NT2/D1 (cell line): ENCODE data around the gene PWWP2B.
"Not testable (repeated sequence)": the region's sequence is repeated elsewhere in the genome, so short reads cannot be mapped to it uniquely, and the experiment has no call there.

Experiments used
- DNase-seq: peaks from one replicate; pipeline ENCODE4 v3.0.0-alpha.2; 2011; ENCODE audit warnings: low read depth, low spot score
- H3K27me3 ChIP-seq: 2 replicates; pipeline ENCODE4 v1.6.0; 2011; ENCODE audit warnings: mild to moderate bottlenecking; ENCODE audit not compliant: insufficient read length, insufficient read depth
- H3K36me3 ChIP-seq: 2 replicates; pipeline ENCODE4 v1.6.1; 2011; ENCODE audit warnings: mild to moderate bottlenecking, low read length, mixed read lengths; ENCODE audit not compliant: insufficient read depth, insufficient read length
- H3K4me1 ChIP-seq: 2 replicates; pipeline ENCODE4 v1.5.1; 2011; ENCODE audit not compliant: insufficient read depth, insufficient read length
- H3K4me3 ChIP-seq: 2 replicates; pipeline ENCODE4 v1.5.1; 2011; ENCODE audit warnings: low read depth; ENCODE audit not compliant: insufficient read length
- H3K9ac ChIP-seq: 2 replicates; pipeline ENCODE4 v1.6.0; 2011; ENCODE audit warnings: low read depth; ENCODE audit not compliant: insufficient read length
- H3K9me3 ChIP-seq: 2 replicates; pipeline ENCODE4 v1.5.1; 2011; ENCODE audit warnings: mild to moderate bottlenecking, low read length; ENCODE audit not compliant: insufficient read depth
- SUZ12 ChIP-seq: IDR thresholded peaks from 2 replicates; pipeline ENCODE4 v1.6.1; 2011; ENCODE audit not compliant: insufficient read length, insufficient read depth; ENCODE audit errors: extremely low read depth
- YY1 ChIP-seq: IDR thresholded peaks from 2 replicates; pipeline ENCODE4 v1.6.1; 2011; ENCODE audit not compliant: insufficient read length, insufficient read depth
- ZNF274 ChIP-seq: IDR thresholded peaks from 2 replicates; pipeline ENCODE4 v1.6.1; 2011; ENCODE audit warnings: mild to moderate bottlenecking, low read depth, low read length

The PWWP2B gene

GRCh38 chr10:132431537-132432175, 34.7 kb downstream of the PWWP2B start:
- Histone ChIP-seq H3K9ac (no peak overlapping the region), H3K36me3 (no peaks in the 10 kb centered on the region), H3K4me1 (peaks cover 4% of the 10 kb centered on the region), H3K27me3 (no peaks in the 10 kb centered on the region), H3K4me3 (no peak overlapping the region), H3K9me3 (no peaks in the 10 kb centered on the region)
- DNase-seq = no peak
- no peak for TF ChIP-seq SUZ12
- TF ChIP-seq YY1 = no peak
- no peak for TF ChIP-seq ZNF274

DNA sequence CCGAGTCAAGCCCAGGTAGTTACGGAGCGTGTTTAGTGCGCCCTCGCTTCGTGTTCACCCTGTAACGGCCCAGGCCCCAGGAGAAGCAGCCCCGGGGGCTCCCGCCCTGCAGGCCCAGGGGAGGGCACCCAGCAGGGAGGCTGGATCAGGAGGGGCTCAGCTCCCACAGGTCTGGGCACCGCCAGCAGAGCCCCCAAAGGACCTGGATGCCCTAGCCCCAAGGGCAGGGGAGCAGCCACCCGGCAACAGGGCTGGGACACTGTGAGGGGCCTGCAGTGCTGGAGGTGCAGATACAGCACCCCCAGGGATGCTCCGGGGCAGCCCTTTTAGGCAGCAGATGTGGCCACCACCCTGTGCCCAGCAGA, 35.2 kb downstream of the PWWP2B start:
- H3K27me3 ChIP-seq = no peaks in the 10 kb centered on the region
- peaks cover 4% of the 10 kb centered on the region for H3K4me1 ChIP-seq
- H3K4me3 ChIP-seq = no peak overlapping the region
- H3K36me3 ChIP-seq = no peaks in the 10 kb centered on the region
- no peak for DNase-seq
- TF ChIP-seq YY1 (no peak), ZNF274 (no peak), SUZ12 (no peak)
- H3K9me3 ChIP-seq = no peaks in the 10 kb centered on the region
- H3K9ac ChIP-seq = no peak overlapping the region

- Histone ChIP-seq H3K9me3 (no peaks in the 10 kb centered on the region), H3K4me3 (no peak overlapping the region), H3K27me3 (no peaks in the 10 kb centered on the region), H3K4me1 (peaks cover 4% of the 10 kb centered on the region), H3K9ac (no peak overlapping the region), H3K36me3 (no peaks in the 10 kb centered on the region)
- no peak for DNase-seq
- TF ChIP-seq ZNF274 = no peak
- no peak for TF ChIP-seq SUZ12
- no peak for TF ChIP-seq YY1
Observed at GRCh38 chr10:132433671-132434340, 36.8 kb downstream of the PWWP2B start.

- H3K27me3 ChIP-seq = no peaks in the 10 kb centered on the region
- no peaks in the 10 kb centered on the region for H3K36me3 ChIP-seq
- no peak overlapping the region for H3K4me3 ChIP-seq
- H3K9me3 ChIP-seq = no peaks in the 10 kb centered on the region
- no peak overlapping the region for H3K9ac ChIP-seq
- H3K4me1 ChIP-seq = peaks cover 2% of the 10 kb centered on the region
- DNase-seq = no peak
- no peak for TF ChIP-seq SUZ12
- no peak for TF ChIP-seq YY1
- TF ChIP-seq ZNF274 = no peak
Observed at GRCh38 chr10:132434405-132435005, 37.5 kb downstream of the PWWP2B start.

GRCh38 chr10:132435320-132435719, 38.3 kb downstream of the PWWP2B start:
- H3K27me3 ChIP-seq, H3K9ac ChIP-seq, H3K4me1 ChIP-seq, H3K36me3 ChIP-seq, H3K9me3 ChIP-seq, DNase-seq, H3K4me3 ChIP-seq: not testable (repeated sequence)

DNA sequence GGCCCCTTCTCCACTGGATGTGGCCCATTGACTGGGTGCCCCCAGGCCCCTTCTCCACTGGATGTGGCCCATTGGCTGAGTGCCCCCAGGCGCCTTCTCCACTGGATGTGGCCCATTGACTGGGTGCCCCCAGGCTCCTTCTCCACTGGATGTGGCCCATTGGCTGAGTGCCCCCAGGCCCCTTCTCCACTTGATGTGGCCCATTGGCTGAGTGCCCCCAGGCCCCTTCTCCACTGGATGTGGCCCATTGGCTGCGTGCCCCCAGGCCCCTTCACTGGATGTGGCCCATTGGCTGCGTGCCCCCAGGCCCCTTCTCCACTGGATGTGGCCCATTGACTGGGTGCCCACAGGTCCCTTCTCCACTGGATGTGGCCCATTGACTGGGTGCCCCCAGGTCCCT, 39.1 kb downstream of the PWWP2B start:
- not testable (repeated sequence) for DNase-seq, H3K9ac ChIP-seq

GRCh38 chr10:132436861-132437410, 39.9 kb downstream of the PWWP2B start:
- TF ChIP-seq YY1 = no peak
- TF ChIP-seq SUZ12 = no peak
- no peaks in the 10 kb centered on the region for H3K4me1 ChIP-seq
- H3K9ac ChIP-seq = no peak overlapping the region

More for the DNA sequence above, 39.1 kb downstream of the PWWP2B start:
- H3K36me3 ChIP-seq, H3K4me3 ChIP-seq, H3K27me3 ChIP-seq, H3K9me3 ChIP-seq, H3K4me1 ChIP-seq: not testable (repeated sequence)

DNA sequence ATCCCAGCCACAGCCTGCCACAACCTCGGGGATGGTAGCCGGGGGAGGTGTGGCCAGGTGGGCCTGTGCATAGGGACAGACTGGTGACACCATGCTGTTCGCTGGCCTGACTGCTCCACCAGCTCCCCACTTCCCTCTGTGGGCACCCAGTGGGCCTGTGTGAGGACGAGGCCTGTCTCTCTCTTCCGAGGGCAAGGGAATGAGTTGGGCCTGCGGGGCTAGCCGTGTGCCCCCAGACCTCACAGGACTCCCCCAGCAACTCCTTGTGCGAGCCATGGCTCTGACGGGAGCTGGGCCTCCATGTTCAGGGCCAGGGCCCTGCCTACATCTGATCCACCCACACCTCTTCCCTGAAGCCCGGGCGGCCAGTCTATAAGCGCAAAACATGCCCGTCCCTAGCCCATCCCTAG, 40.5 kb downstream of the PWWP2B start:
- no peaks in the 10 kb centered on the region for H3K36me3 ChIP-seq
- TF ChIP-seq YY1 (no peak), SUZ12 (no peak), ZNF274 (no peak)
- H3K27me3 ChIP-seq = no peaks in the 10 kb centered on the region
- no peaks in the 10 kb centered on the region for H3K9me3 ChIP-seq
- H3K4me3 ChIP-seq = no peak overlapping the region
- DNase-seq = no peak
- no peak overlapping the region for H3K9ac ChIP-seq
- H3K4me1 ChIP-seq = no peaks in the 10 kb centered on the region

More at GRCh38 chr10:132436861-132437410, 39.9 kb downstream of the PWWP2B start:
- Histone ChIP-seq H3K27me3 (no peaks in the 10 kb centered on the region), H3K4me3 (no peak overlapping the region), H3K36me3 (no peaks in the 10 kb centered on the region), H3K9me3 (no peaks in the 10 kb centered on the region)
- DNase-seq = no peak
